Keratinocyte (primary cell): ENCODE data around the gene POFUT2. TPM values are rescaled to one million over a fixed set of nuclear protein-coding genes. Genes with fewer than 3 reads are reported as not detected.

ENCODE experiments used
- DNase-seq: peaks from one replicate; pipeline ENCODE4 v3.0.0-alpha.2; 2011; ENCODE audit warnings: low read depth, missing footprints, low spot score
- FAIRE-seq: peaks from 2 replicates; lab custom pipeline; 2011; peaks lifted over from hg19 to GRCh38; lab: Jason Lieb, UNC
- H2AFZ ChIP-seq: 2 replicates; pipeline ENCODE4 v1.6.0; 2012; ENCODE audit warnings: low read length, control low read depth, inconsistent platforms; ENCODE audit not compliant: control insufficient read depth
- H3K27ac ChIP-seq: 2 replicates; pipeline ENCODE4 v1.5.1; 2011; ENCODE audit warnings: low read length; ENCODE audit not compliant: control insufficient read depth, insufficient read depth
- H3K27me3 ChIP-seq: 3 replicates; pipeline ENCODE4 v1.6.0; 2011; ENCODE audit warnings: low read length; ENCODE audit not compliant: control insufficient read depth, insufficient read depth; ENCODE audit errors: extremely low read depth
- H3K36me3 ChIP-seq, 2 experiments: 2 replicates in 1 of 2; 3 replicates in 1 of 2; pipeline ENCODE4 v1.5.1; 2011; ENCODE audit warnings: low read length in 2 of 2, mild to moderate bottlenecking in 1 of 2; ENCODE audit not compliant: control insufficient read depth in 2 of 2, insufficient read depth in 2 of 2; ENCODE audit errors: extremely low read depth in 1 of 2
- H3K4me1 ChIP-seq: 3 replicates; pipeline ENCODE4 v1.5.1; 2011; ENCODE audit warnings: low read length; ENCODE audit not compliant: control insufficient read depth, insufficient read depth; ENCODE audit errors: extremely low read depth
- H3K4me2 ChIP-seq: 3 replicates; pipeline ENCODE4 v1.6.0; 2011; ENCODE audit warnings: low read depth, low read length; ENCODE audit not compliant: control insufficient read depth, insufficient read depth; ENCODE audit errors: extremely low read depth
- H3K4me3 ChIP-seq, 3 experiments: fragments of 200-600 bp in 1 of 3; sonication (generic) in 1 of 3; 2 replicates in 2 of 3; 3 replicates in 1 of 3; pipeline ENCODE4 v1.5.1; 2011 to 2016; ENCODE audit warnings: low read length in 3 of 3, mild to moderate bottlenecking in 3 of 3, control low read depth in 2 of 3, inconsistent platforms in 1 of 3, low read depth in 1 of 3, mixed read lengths in 1 of 3, mixed run types in 1 of 3, moderate library complexity in 1 of 3; ENCODE audit not compliant: control insufficient read depth in 2 of 3, insufficient read depth in 2 of 3; ENCODE audit errors: extremely low read depth in 1 of 3
- H3K79me2 ChIP-seq: 2 replicates; pipeline ENCODE4 v1.6.0; 2012; ENCODE audit warnings: low read length; ENCODE audit not compliant: control insufficient read depth, insufficient read depth
- H3K9ac ChIP-seq: 3 replicates; pipeline ENCODE4 v1.6.0; 2011; ENCODE audit warnings: low read length; ENCODE audit not compliant: control insufficient read depth, insufficient read depth; ENCODE audit errors: extremely low read depth
- H3K9me1 ChIP-seq: 3 replicates; pipeline ENCODE4 v1.6.0; 2011; ENCODE audit warnings: low read length; ENCODE audit not compliant: control insufficient read depth, insufficient read depth; ENCODE audit errors: extremely low read depth
- H3K9me3 ChIP-seq: 2 replicates; pipeline ENCODE4 v1.5.1; 2012; ENCODE audit warnings: low read depth, low read length; ENCODE audit not compliant: control insufficient read depth
- H4K20me1 ChIP-seq: 3 replicates; pipeline ENCODE4 v1.6.0; 2011; ENCODE audit warnings: low read length; ENCODE audit not compliant: control insufficient read depth, insufficient read depth; ENCODE audit errors: extremely low read depth
- EZH2 ChIP-seq: IDR thresholded peaks from one replicate; pipeline ENCODE4 v1.6.1; 2012; ENCODE audit warnings: inconsistent platforms, mild to moderate bottlenecking, low read length, moderate library complexity
- dilution Hi-C: fragments of 300-500 bp; cut with MboI; formaldehyde crosslinking; loops from one replicate; pipeline ENCODE4 v1.7.0; 2020; ENCODE audit warnings: low sequenced_read_pairs; ENCODE audit not compliant: extremely low pct_ligation_motif_present
- polyA plus RNA-seq, 5 experiments: library from polyadenylated mRNA; depleted of rRNA in 3 of 5; stranded (reverse) in 3 of 5; stranded (forward) in 1 of 5; unstranded in 1 of 5; fragments of >200 nt; gene quantifications; 1 replicate in 1 of 5; 2 replicates in 3 of 5; 3 replicates in 1 of 5; pipeline versions ENCODE4 v1.2.1 to v1.2.3, GENCODE V29; 2011 to 2012; ENCODE audit warnings: missing spikeins in 2 of 5, low read depth in 1 of 5, low replicate concordance in 1 of 5
- TF ChIP-seq, protein P1 (sequence below), 3 experiments: IDR thresholded peaks in 1 of 3; conservative IDR thresholded peaks in 1 of 3; optimal IDR thresholded peaks in 1 of 3; 2 replicates in 2 of 3; 3 replicates in 1 of 3; pipeline versions ENCODE3 to v1.5.1; 2011; ENCODE audit warnings: low read length in 3 of 3, mild to moderate bottlenecking in 3 of 3, moderate library complexity in 2 of 3, control low read depth in 1 of 3, inconsistent platforms in 1 of 3; ENCODE audit not compliant: insufficient read depth in 2 of 3; ENCODE audit errors: extremely low read depth in 1 of 3

Gene POFUT2
- polyA plus RNA-seq, 1 donor (not counting 4 experiments of a cell fraction or from before 2014, with no cell fraction given) = 8.8 TPM

DNA sequence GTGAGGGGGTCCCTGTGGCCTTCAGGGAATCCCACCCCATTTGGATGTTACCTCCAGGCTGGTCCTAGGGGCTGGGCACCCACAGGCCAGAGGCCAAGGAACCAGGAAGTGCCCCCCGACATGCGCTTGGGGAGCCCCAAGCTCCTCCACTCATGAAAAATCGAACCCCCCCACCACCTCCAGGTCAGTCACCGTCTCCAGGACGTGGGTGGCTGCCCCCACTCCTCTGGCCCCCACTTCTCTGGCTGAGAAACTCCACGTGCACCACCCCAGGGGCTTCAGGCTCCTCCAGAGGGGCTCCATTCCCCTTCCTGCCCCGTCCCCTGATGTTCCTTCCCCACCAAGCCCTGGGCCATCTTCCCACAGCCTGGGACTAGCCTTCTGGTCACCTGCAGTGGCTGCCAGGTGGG lies 30.5 kb upstream of the POFUT2 start:
- dilution Hi-C loops = no loop called here
- Histone ChIP-seq H3K4me3 (no peak overlapping the region), H3K4me1 (no peaks in the 10 kb centered on the region), H3K27ac (no peak overlapping the region), H3K9me1 (no peaks in the 10 kb centered on the region), H3K27me3 (peaks cover 24% of the 10 kb centered on the region), H3K9ac (no peak overlapping the region), H3K36me3 (no peaks in the 10 kb centered on the region), H2AFZ (no peak overlapping the region), H3K9me3 (no peaks in the 10 kb centered on the region), H3K79me2 (no peaks in the 10 kb centered on the region), H4K20me1 (no peaks in the 10 kb centered on the region), H3K4me2 (no peak overlapping the region)
- no peak for DNase-seq
- no peak for TF ChIP-seq EZH2
- TF ChIP-seq, protein P1, sequence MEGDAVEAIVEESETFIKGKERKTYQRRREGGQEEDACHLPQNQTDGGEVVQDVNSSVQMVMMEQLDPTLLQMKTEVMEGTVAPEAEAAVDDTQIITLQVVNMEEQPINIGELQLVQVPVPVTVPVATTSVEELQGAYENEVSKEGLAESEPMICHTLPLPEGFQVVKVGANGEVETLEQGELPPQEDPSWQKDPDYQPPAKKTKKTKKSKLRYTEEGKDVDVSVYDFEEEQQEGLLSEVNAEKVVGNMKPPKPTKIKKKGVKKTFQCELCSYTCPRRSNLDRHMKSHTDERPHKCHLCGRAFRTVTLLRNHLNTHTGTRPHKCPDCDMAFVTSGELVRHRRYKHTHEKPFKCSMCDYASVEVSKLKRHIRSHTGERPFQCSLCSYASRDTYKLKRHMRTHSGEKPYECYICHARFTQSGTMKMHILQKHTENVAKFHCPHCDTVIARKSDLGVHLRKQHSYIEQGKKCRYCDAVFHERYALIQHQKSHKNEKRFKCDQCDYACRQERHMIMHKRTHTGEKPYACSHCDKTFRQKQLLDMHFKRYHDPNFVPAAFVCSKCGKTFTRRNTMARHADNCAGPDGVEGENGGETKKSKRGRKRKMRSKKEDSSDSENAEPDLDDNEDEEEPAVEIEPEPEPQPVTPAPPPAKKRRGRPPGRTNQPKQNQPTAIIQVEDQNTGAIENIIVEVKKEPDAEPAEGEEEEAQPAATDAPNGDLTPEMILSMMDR (optimal IDR thresholded peaks at IDR 0.05 in 1 of 3, IDR thresholded peaks at IDR 0.05 in 1 of 3, conservative IDR thresholded peaks at IDR 0.05 in 1 of 3; ENCODE audit: extremely low read depth in 1 of 3, insufficient read depth in 2 of 3, low read length in 3 of 3) = no peak
- no peak for FAIRE-seq

DNA sequence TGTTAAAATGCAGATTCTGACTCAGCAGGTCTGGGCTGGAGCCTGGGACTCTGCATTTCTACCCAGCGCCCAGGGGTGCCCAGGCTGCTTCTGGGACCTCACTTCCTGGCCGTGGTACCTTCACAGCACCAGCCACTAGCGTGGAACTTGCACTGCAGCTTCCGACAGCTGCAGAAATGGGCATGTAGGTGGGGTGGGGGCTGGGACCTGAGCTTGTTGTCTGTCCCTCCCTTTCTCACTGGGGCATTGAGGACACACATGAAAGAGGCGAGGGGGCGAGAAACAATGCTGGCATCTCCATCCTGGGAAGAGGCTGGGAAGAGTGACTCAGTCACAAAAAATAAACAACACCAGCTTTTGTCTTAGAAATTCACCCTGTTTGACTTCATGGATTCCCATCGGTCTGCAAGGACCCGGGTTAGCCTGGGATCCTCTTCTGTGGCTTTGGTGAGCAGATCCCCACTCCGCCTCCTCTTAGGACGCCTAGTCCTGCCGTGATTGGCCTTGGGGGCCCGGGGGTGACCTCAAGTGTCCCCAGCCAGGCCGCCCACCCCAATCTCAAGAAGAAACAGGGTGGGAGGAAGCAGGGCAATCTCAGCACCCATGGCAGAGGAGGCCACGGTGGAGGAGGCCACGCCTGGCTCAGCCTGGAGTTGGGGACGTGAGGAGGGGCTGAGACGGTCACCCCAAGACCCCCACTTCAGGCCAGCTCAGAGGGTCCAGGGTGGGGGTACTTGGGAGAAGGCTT lies 29.9 kb upstream of the POFUT2 start:
- no peak overlapping the region for H2AFZ ChIP-seq

More for the DNA sequence above, 29.9 kb upstream of the POFUT2 start:
- no peak overlapping the region for H3K4me2 ChIP-seq
- FAIRE-seq = no peak
- no peaks in the 10 kb centered on the region for H3K79me2 ChIP-seq
- no peaks in the 10 kb centered on the region for H3K9me1 ChIP-seq
- dilution Hi-C loops = no loop called here
- H4K20me1 ChIP-seq = no peaks in the 10 kb centered on the region
- H3K9ac ChIP-seq = no peak overlapping the region
- DNase-seq = no peak
- H3K36me3 ChIP-seq = no peaks in the 10 kb centered on the region
- no peak overlapping the region for H3K4me3 ChIP-seq
- H3K9me3 ChIP-seq = no peaks in the 10 kb centered on the region
- H3K27ac ChIP-seq = no peak overlapping the region
- H3K4me1 ChIP-seq = no peaks in the 10 kb centered on the region
- TF ChIP-seq, protein P1 (optimal IDR thresholded peaks at IDR 0.05 in 1 of 3, IDR thresholded peaks at IDR 0.05 in 1 of 3, conservative IDR thresholded peaks at IDR 0.05 in 1 of 3; ENCODE audit: extremely low read depth in 1 of 3, insufficient read depth in 2 of 3, low read length in 3 of 3) = no peak
- TF ChIP-seq EZH2 = no peak
- H3K27me3 ChIP-seq = peaks cover 26% of the 10 kb centered on the region
